Measurements from ENCODE around the gene COL4A1. TPM values are rescaled to one million over a fixed set of nuclear protein-coding genes. Genes with fewer than 3 reads are reported as not detected.

Gene COL4A1
- total RNA-seq, 1 donor from 2014 or later: 2,489 TPM

DNA sequence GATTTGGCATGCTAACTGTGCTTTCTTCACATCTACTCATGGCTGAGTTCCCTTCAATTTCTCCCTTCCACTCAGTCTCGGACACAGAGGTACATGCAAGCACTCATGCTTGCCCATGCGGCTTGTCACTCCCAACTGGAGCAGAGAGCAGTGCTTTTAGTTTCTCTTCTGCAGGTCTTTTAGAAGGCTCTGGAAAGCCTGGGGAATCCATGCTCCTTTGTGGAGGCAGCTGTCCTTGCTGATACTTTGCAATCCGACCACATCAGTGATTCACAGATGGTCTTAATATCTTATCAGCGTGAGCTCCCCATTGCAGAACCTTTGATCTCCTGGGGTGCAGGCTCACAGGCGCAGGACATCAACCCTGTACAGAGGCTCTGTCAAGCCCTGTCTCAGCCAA lies 203.9 kb downstream of the COL4A1 start:
- DNase-seq (ENCODE audit: low read depth) (no peak), FAIRE-seq (no peak)
- Mint-ChIP-seq H3K4me3 (ENCODE audit: unreplicated experiment) (no peak overlapping the region), H3K27ac (ENCODE audit: unreplicated experiment) (no peak overlapping the region), H3K9me3 (ENCODE audit: unreplicated experiment) (peaks cover 5% of the 10 kb centered on the region), H3K36me3 (ENCODE audit: low read depth, unreplicated experiment) (no peaks in the 10 kb centered on the region), H3K27me3 (ENCODE audit: low read depth, unreplicated experiment) (no peaks in the 10 kb centered on the region), H3K4me1 (ENCODE audit: low read depth, unreplicated experiment) (no peaks in the 10 kb centered on the region)
- Histone ChIP-seq H2AFZ (ENCODE audit: low read depth, low read length) (no peak overlapping the region), H3K9ac (ENCODE audit: low read length) (no peak overlapping the region), H3K79me2 (ENCODE audit: insufficient read depth, low read length) (no peaks in the 10 kb centered on the region), H3K4me3 (ENCODE audit: insufficient read depth, low read depth, low read length) (no peak overlapping the region), H3K27ac (ENCODE audit: low read depth, low read length) (no peak overlapping the region), H4K20me1 (ENCODE audit: insufficient read depth, low read length) (no peaks in the 10 kb centered on the region), H3K9me3 (ENCODE audit: insufficient read depth, low read depth, low read length) (peaks cover 2% of the 10 kb centered on the region), H3K4me2 (ENCODE audit: low read length) (no peak overlapping the region), H3K36me3 (ENCODE audit: insufficient read depth, low read length) (no peaks in the 10 kb centered on the region), H3K27me3 (ENCODE audit: insufficient read depth, low read length) (no peaks in the 10 kb centered on the region), H3K4me1 (ENCODE audit: insufficient read depth, low read length) (no peaks in the 10 kb centered on the region)
- TF ChIP-seq EZH2 (IDR thresholded peaks at IDR 0.05; ENCODE audit: insufficient read depth, low read length): no peak
- TF ChIP-seq, protein P1, sequence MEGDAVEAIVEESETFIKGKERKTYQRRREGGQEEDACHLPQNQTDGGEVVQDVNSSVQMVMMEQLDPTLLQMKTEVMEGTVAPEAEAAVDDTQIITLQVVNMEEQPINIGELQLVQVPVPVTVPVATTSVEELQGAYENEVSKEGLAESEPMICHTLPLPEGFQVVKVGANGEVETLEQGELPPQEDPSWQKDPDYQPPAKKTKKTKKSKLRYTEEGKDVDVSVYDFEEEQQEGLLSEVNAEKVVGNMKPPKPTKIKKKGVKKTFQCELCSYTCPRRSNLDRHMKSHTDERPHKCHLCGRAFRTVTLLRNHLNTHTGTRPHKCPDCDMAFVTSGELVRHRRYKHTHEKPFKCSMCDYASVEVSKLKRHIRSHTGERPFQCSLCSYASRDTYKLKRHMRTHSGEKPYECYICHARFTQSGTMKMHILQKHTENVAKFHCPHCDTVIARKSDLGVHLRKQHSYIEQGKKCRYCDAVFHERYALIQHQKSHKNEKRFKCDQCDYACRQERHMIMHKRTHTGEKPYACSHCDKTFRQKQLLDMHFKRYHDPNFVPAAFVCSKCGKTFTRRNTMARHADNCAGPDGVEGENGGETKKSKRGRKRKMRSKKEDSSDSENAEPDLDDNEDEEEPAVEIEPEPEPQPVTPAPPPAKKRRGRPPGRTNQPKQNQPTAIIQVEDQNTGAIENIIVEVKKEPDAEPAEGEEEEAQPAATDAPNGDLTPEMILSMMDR (IDR thresholded peaks at IDR 0.05; ENCODE audit: insufficient read depth, low read depth, low read length): no peak

DNA sequence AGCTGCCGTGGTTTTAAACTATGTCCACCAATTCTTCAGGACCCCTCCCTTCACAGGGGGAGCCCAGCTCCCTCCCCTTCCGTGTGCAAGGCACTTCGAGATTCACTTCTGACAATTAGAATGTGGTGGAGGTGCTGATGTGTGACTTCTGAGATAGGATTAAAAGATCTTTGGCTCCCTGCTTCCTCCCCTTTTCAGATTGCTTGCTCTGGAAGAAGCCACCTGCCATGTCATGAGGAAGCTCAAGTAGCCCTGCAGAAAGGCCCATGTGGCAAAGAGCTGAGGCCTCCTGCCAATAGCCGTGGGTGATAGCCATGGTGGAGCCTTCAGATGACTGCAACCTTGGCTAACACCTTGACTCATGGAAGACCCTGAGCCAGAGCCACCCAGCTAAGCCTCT lies 204.9 kb downstream of the COL4A1 start:
- H3K36me3 ChIP-seq (ENCODE audit: insufficient read depth, low read length): no peaks in the 10 kb centered on the region
- no peaks in the 10 kb centered on the region for H3K4me1 ChIP-seq (ENCODE audit: insufficient read depth, low read length)
- FAIRE-seq (no peak), DNase-seq (ENCODE audit: low read depth) (no peak)
- H3K27ac Mint-ChIP-seq (ENCODE audit: unreplicated experiment): no peak overlapping the region
- no peaks in the 10 kb centered on the region for H3K4me1 Mint-ChIP-seq (ENCODE audit: low read depth, unreplicated experiment)
- no peak overlapping the region for H3K4me2 ChIP-seq (ENCODE audit: low read length)
- H3K79me2 ChIP-seq (ENCODE audit: insufficient read depth, low read length): no peaks in the 10 kb centered on the region
- peaks cover 5% of the 10 kb centered on the region for H3K9me3 Mint-ChIP-seq (ENCODE audit: unreplicated experiment)
- no peak overlapping the region for H3K4me3 Mint-ChIP-seq (ENCODE audit: unreplicated experiment)
- TF ChIP-seq, protein P1 (IDR thresholded peaks at IDR 0.05; ENCODE audit: insufficient read depth, low read depth, low read length): no peak
- no peak for TF ChIP-seq EZH2 (IDR thresholded peaks at IDR 0.05; ENCODE audit: insufficient read depth, low read length)
- H3K9ac ChIP-seq (ENCODE audit: low read length): no peak overlapping the region
- H3K9me3 ChIP-seq (ENCODE audit: insufficient read depth, low read depth, low read length): peaks cover 2% of the 10 kb centered on the region
- H3K27ac ChIP-seq (ENCODE audit: low read depth, low read length): no peak overlapping the region
- no peak overlapping the region for H2AFZ ChIP-seq (ENCODE audit: low read depth, low read length)
- H3K36me3 Mint-ChIP-seq (ENCODE audit: low read depth, unreplicated experiment): no peaks in the 10 kb centered on the region
- no peaks in the 10 kb centered on the region for H3K27me3 ChIP-seq (ENCODE audit: insufficient read depth, low read length)
- H3K4me3 ChIP-seq (ENCODE audit: insufficient read depth, low read depth, low read length): no peak overlapping the region
- H4K20me1 ChIP-seq (ENCODE audit: insufficient read depth, low read length): no peaks in the 10 kb centered on the region
- H3K27me3 Mint-ChIP-seq (ENCODE audit: low read depth, unreplicated experiment): no peaks in the 10 kb centered on the region

DNA sequence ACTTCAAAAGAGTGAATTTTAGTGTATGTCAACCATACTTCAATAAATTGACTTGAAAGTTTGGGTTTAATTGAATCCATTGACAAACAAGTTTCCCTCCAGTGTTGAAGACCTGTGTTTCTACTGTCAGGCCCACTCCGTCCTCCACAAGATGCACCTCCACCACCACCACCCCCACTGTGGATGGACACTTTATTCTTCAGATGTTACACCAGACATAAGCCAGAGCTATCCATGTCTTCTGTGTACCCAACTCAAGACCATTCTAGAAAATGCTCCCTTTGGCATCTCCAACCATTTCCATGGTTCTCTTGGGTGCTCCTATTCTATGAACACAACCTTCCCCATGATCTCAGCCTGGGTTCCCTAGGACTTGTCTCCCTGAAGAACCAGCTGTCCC lies 207.0 kb downstream of the COL4A1 start:
- peaks cover 1% of the 10 kb centered on the region for H3K4me1 ChIP-seq (ENCODE audit: insufficient read depth, low read length)
- DNase-seq (ENCODE audit: low read depth): no peak
- H3K4me3 ChIP-seq (ENCODE audit: insufficient read depth, low read depth, low read length): no peak overlapping the region
- H3K4me2 ChIP-seq (ENCODE audit: low read length): no peak overlapping the region
- TF ChIP-seq, protein P1 (IDR thresholded peaks at IDR 0.05; ENCODE audit: insufficient read depth, low read depth, low read length): no peak
- TF ChIP-seq EZH2 (IDR thresholded peaks at IDR 0.05; ENCODE audit: insufficient read depth, low read length): no peak
- FAIRE-seq: no peak
- H4K20me1 ChIP-seq (ENCODE audit: insufficient read depth, low read length): no peaks in the 10 kb centered on the region
- H3K36me3 Mint-ChIP-seq (ENCODE audit: low read depth, unreplicated experiment): no peaks in the 10 kb centered on the region
- peaks cover 2% of the 10 kb centered on the region for H3K9me3 ChIP-seq (ENCODE audit: insufficient read depth, low read depth, low read length)
- H2AFZ ChIP-seq (ENCODE audit: low read depth, low read length): no peak overlapping the region
- H3K27ac Mint-ChIP-seq (ENCODE audit: unreplicated experiment): no peak overlapping the region
- H3K9me3 Mint-ChIP-seq (ENCODE audit: unreplicated experiment): peaks cover 5% of the 10 kb centered on the region
- no peaks in the 10 kb centered on the region for H3K4me1 Mint-ChIP-seq (ENCODE audit: low read depth, unreplicated experiment)
- H3K79me2 ChIP-seq (ENCODE audit: insufficient read depth, low read length): no peaks in the 10 kb centered on the region
- no peaks in the 10 kb centered on the region for H3K27me3 ChIP-seq (ENCODE audit: insufficient read depth, low read length)
- no peaks in the 10 kb centered on the region for H3K27me3 Mint-ChIP-seq (ENCODE audit: low read depth, unreplicated experiment)
- no peaks in the 10 kb centered on the region for H3K36me3 ChIP-seq (ENCODE audit: insufficient read depth, low read length)
- no peak overlapping the region for H3K27ac ChIP-seq (ENCODE audit: low read depth, low read length)
- no peak overlapping the region for H3K9ac ChIP-seq (ENCODE audit: low read length)
- H3K4me3 Mint-ChIP-seq (ENCODE audit: unreplicated experiment): no peak overlapping the region

Small RNAs within 50 kb of the gene (microRNA-seq; reads per million reads assigned to microRNA genes)
- not detected for gene MIR8073

Other genes starting within 250 kb of the COL4A1 start
- 1,414 and 1,647 TPM in 2 replicates for gene COL4A2, start 127 bp upstream of the COL4A1 start, total RNA-seq